Activated T-helper 2 cell treated with anti-CD3 and anti-CD28 coated beads, Interferon-gamma antibody, Interleukin-2, Interleukin-4, amounts not matched to agents 10 μg/mL and 5 μg/mL and 100 μg/mL, durations not matched to agents 14 hours and 24 hours and 36 hours (primary cell): ENCODE data around the gene RADIL. TPM values are rescaled to one million over a fixed set of nuclear protein-coding genes. Genes with fewer than 3 reads are reported as not detected.

Experiments used
- DNase-seq: peaks from one replicate; pipeline ENCODE4 v3.0.0; 2021; ENCODE audit warnings: low spot score
- H3K27ac Mint-ChIP-seq: one replicate; pipeline ENCODE4 v1.8.0; 2021; ENCODE audit warnings: mixed read lengths
- H3K27me3 Mint-ChIP-seq: one replicate; pipeline ENCODE4 v1.8.0; 2021; ENCODE audit warnings: low read depth, mixed read lengths
- H3K36me3 Mint-ChIP-seq: one replicate; pipeline ENCODE4 v1.8.0; 2021; ENCODE audit warnings: low read depth, mixed read lengths
- H3K4me1 Mint-ChIP-seq: one replicate; pipeline ENCODE4 v1.8.0; 2021; ENCODE audit warnings: low read depth, mixed read lengths
- H3K4me3 Mint-ChIP-seq: one replicate; pipeline ENCODE4 v1.8.0; 2021; ENCODE audit warnings: low read depth, mild to moderate bottlenecking, moderate library complexity, mixed read lengths
- H3K9me3 Mint-ChIP-seq: one replicate; pipeline ENCODE4 v1.8.0; 2021; ENCODE audit warnings: mixed read lengths
- intact Hi-C: fragments of 100-400 bp; cut with micrococcal nuclease; formaldehyde crosslinking; loops from one replicate; pipeline ENCODE4 v1.15.1; 2023
- total RNA-seq: library from RNA; stranded (reverse); gene quantifications from 2 replicates; pipeline ENCODE4 v1.2.3, GENCODE V29; 2022

Gene RADIL
- total RNA-seq, 1 donor from 2014 or later = 0.16 TPM

DNA sequence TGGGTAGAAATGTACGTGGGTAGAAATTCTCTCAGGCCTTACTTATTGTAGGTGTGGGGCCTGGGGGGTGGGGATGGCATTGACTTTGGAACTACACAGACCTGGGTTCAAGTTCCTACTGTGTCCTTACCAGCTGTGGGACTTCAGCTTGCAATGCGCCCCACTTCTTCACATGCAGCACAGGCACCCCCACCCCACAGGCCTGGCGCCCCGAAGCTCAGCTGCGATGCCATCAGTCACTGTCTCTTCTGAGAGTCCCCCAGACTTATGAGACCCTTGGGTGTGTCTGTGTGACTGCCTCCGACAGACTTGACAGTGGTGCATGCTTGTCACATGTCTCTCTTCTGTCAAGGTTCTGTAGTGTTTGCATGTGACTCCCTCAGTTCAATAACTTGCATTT lies 111.2 kb downstream of the RADIL start:
- Mint-ChIP-seq H3K4me3 (no peak overlapping the region), H3K36me3 (peaks cover 12% of the 10 kb centered on the region)
- intact Hi-C loops = no loop called here

DNA sequence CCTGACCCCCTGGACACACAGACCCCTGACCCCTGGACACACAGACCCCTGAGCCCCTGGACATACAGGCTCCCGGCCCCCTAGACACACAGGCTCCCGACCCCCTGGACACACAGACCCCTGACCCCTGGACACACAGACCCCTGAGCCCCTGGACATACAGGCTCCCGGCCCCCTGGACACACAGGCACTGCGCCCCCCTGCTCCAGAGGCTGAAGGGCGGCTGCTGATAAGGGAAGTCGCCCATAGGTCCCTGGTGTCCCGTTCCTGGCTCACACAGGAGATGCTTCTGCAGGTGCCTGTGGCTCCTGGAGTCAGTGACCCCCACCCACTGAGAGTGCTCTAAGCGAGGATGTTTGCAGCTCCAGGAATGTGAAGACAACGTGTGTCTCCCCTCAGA lies 111.8 kb downstream of the RADIL start:
- intact Hi-C loops = no loop called here
- Mint-ChIP-seq H3K4me1 (peaks cover 17% of the 10 kb centered on the region), H3K27me3 (no peaks in the 10 kb centered on the region), H3K36me3 (peaks cover 8% of the 10 kb centered on the region), H3K27ac (no peak overlapping the region), H3K4me3 (no peak overlapping the region), H3K9me3 (no peaks in the 10 kb centered on the region)
- DNase-seq = no peak

More for the DNA sequence above, 111.2 kb downstream of the RADIL start:
- no peak for DNase-seq
- Mint-ChIP-seq H3K27me3 (no peaks in the 10 kb centered on the region), H3K27ac (no peak overlapping the region), H3K4me1 (peaks cover 21% of the 10 kb centered on the region), H3K9me3 (no peaks in the 10 kb centered on the region)

DNA sequence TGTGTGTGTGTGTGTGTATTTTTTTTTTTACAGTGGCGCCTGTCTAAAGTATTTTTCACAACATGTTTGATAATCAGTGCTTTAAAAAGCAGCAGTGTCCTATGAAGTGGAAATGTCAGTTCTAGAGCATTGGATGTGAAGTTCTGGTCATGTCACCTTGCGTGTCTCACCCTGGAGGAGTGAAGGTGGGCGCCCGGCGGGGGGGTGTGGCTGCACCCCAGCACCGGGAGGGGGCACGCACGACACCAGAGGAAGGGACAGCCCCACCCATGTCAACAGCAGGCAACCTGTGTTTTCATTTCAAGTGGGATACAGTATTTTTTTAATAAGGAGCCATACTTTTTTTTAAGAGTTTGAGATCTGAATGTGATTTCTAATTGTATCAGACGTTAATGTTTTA lies 112.6 kb downstream of the RADIL start:
- Mint-ChIP-seq H3K9me3 (no peaks in the 10 kb centered on the region), H3K27me3 (no peaks in the 10 kb centered on the region), H3K27ac (no peak overlapping the region), H3K36me3 (peaks cover 5% of the 10 kb centered on the region), H3K4me1 (peaks cover 12% of the 10 kb centered on the region), H3K4me3 (no peak overlapping the region)
- intact Hi-C loops = no loop called here
- no peak for DNase-seq

DNA sequence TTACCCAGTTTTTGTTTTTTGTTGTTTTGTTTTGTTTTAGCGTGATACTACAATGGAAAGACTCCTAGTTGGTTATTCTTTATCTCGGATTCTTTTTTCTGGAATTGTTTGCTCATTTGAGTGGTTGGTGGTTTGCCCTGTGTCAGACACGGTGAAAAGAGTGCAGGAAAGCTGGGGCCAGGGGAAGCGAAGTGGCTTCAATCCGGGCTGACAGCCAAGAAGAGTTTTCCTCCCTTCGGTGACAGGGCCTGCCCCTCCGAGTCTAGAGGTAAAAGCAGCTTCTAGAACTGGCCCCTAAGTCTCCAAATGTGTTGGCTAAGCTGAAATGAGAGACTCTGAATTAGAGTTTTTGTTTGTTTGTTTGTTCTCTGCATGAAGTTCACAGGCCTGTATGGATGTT lies 113.8 kb downstream of the RADIL start:
- Mint-ChIP-seq H3K27ac (no peak overlapping the region), H3K36me3 (no peaks in the 10 kb centered on the region), H3K9me3 (no peaks in the 10 kb centered on the region), H3K4me3 (no peak overlapping the region), H3K27me3 (no peaks in the 10 kb centered on the region), H3K4me1 (peaks cover 8% of the 10 kb centered on the region)
- intact Hi-C loops = no loop called here
- DNase-seq = no peak

DNA sequence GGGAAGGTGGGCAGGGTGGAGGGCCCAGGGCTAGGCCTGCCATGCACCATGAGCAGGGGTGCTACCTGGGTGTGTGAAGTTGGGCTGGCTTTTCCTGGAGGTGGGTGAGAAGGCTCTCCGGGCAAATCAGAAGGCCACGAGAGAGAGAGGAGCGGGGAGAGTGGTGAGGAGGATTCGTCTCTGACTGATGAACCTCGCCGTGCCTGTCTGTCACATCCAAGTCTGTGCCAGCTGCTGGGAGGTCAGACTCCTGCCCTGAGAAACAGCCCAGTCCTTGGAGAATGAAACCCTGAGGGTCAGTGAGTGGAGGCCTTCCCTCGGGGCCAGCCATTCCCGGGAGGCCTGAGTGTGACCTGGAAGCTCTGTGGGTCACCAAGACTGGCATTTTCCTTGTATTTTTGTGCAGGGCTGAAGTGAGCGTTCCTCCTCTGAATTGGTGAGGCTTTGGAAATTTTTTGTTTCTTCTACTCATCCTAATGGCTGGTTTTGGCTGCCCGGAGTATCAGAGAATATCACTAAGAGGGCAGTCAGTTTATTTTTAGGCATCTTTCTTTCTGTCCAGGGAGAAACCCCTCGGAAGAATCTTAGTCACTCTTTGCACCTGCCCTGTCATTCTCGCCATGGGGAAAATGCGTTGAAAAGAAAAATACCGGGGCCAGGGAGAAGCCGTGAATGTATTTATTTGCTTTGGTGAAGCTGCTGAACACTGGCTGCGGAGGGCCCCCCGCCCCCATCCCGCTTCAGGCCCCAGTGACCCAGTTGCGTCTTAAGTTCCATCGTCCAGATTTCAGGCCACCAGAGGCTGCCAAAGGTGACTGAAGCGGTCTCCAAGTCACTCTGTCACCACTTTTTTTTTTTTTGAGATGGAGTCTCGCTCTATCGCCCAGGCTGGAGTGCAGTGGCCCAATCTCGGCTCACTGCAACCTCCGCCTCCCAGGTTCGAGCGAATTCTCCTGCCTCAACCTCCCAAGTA lies 114.6 kb downstream of the RADIL start:
- Mint-ChIP-seq H3K4me3 (no peak overlapping the region), H3K4me1 (no peaks in the 10 kb centered on the region), H3K27me3 (no peaks in the 10 kb centered on the region), H3K36me3 (no peaks in the 10 kb centered on the region), H3K9me3 (no peaks in the 10 kb centered on the region), H3K27ac (no peak overlapping the region)
- no peak for DNase-seq
- intact Hi-C loops = no loop called here

DNA sequence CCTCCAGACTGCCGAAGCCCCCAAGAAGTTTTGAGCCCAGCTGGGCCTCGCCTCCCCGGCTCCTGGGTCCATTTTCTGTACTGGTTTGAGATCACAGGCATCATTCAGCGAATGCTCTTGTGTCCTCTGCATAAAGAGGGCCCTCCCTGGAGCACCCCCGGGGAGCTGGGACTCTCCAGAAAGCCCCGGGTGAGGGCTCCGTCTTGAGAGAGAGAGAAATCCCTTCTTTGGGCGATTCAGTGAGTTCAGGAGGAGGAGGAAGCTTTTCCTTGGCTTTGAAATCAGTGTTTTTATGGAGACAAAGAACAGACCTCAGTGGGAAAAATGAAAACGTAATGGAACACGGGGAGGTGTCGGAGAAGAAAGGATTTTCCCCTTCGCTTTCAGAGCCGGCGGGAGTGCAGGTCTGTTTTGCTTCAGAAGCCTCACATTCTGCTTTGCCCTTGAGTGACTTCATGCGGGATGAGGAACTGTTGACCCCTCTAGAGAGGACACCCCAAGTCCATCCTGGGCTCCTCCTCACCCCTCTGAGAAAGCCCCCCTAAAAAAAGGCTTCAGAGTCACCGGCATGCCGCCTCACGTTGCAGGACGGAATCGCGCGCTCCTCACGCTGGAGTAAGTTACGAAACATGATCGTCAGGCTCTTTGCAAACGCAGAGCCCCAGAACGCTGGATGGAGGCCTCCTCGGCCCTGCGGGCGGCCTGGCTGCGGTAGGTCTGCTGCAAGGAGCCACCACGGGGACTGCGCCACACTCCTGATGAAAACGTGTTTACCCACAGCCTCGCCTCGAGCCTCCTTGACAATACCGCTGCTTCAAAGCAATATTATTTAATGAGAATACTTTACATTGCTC lies 116.6 kb downstream of the RADIL start:
- intact Hi-C loops = no loop called here
- Mint-ChIP-seq H3K4me1 (no peaks in the 10 kb centered on the region), H3K4me3 (no peak overlapping the region), H3K27me3 (no peaks in the 10 kb centered on the region), H3K9me3 (no peaks in the 10 kb centered on the region), H3K27ac (no peak overlapping the region), H3K36me3 (peaks cover 12% of the 10 kb centered on the region)
- no peak for DNase-seq

DNA sequence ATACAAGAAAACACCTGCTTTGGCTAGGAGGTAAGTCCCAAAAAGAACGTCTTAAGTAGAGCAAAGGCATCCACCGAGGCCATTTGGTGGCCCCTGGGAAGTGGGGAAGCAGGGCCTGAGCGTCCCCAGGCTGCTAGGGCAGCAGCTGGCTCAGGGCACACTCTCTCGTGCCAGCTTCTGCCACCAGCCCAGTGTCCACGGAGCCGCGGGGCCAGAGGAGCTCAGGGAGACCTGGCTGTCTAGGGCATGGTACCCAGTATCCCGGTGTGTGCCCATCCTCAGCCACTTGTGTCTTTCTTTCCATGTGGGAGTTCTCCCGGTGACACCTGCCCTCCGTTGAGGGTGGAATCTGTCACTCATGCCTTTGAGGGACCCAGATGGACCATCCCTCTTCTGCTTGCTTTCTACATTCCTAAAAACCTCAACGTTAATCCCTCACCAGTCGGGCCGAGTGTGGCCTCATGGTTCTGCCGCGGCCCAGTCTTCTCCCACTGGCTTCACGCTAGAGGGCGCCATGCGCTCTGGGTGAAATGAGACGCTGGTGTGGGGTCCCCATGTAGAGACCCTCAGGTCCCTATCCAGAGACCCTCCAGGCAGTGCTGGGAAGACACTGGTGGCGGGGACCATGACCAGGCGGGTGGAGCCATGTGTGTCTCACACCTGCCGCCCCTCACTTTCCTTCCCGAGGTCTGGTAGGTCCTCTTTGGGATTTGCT lies 117.6 kb downstream of the RADIL start:
- no peaks in the 10 kb centered on the region for H3K27me3 Mint-ChIP-seq

DNA sequence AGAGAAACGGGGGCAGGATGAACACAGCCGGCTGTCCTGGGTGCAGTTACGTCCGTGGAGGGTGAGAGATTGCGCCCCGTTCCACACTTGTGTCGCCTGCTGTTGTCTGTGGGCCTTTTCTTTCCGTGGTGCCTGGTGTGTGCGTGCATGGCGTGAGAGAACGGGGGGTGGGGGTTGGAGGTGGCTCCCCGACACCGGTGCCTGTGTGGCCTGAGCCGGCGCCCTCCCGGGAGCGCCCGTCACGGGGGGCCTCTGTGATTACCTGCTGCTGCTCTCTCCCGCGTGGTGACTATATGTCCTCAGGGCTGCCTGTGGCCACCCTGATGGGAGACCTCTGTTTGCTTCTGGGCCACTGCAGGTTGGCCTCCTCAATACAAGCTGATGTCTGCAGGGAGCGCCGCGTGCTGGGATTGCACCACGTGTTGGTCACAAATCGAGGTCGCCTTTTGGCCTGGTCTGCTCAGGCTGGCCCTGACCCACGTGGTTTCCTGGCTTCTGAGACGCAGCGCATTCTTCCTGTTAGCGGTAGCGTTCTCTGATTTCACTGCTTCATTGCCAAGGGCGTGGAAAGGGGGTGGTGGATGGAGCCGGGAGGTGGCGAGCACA lies 119.0 kb downstream of the RADIL start:
- no peak for DNase-seq
- H3K36me3 Mint-ChIP-seq = peaks cover 27% of the 10 kb centered on the region
- H3K9me3 Mint-ChIP-seq = no peaks in the 10 kb centered on the region
- intact Hi-C loops = no loop called here
- no peak overlapping the region for H3K4me3 Mint-ChIP-seq
- H3K27ac Mint-ChIP-seq = no peak overlapping the region
- no peaks in the 10 kb centered on the region for H3K27me3 Mint-ChIP-seq
- H3K4me1 Mint-ChIP-seq = no peaks in the 10 kb centered on the region

More for the DNA sequence above, 117.6 kb downstream of the RADIL start:
- no peak overlapping the region for H3K27ac Mint-ChIP-seq
- DNase-seq = no peak
- intact Hi-C loops = no loop called here
- H3K4me1 Mint-ChIP-seq = no peaks in the 10 kb centered on the region
- no peaks in the 10 kb centered on the region for H3K9me3 Mint-ChIP-seq
- H3K36me3 Mint-ChIP-seq = peaks cover 20% of the 10 kb centered on the region
- no peak overlapping the region for H3K4me3 Mint-ChIP-seq

DNA sequence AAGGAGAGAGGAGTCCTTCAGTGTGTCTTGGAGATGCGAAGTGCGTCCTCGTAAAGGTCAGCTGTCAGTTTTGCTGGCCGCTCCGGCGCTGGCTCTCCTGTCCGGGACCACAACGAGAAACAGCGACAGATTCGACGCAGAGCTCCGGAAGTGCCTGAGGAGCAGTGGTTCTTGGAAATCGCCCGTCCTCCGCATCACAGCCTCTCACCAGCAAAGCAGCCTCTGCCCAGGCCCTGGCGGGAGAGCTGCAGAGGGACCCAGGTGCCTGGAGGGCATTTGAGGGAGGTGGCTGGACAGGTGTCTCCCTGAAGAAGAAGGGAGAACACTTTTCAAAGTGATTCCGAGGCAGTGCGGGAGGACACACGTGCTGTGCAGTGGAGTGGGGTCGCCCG lies 119.7 kb downstream of the RADIL start:
- no peak for DNase-seq
- H3K9me3 Mint-ChIP-seq = no peaks in the 10 kb centered on the region
- intact Hi-C loops = no loop called here
- no peak overlapping the region for H3K4me3 Mint-ChIP-seq
- peaks cover 28% of the 10 kb centered on the region for H3K36me3 Mint-ChIP-seq
- no peaks in the 10 kb centered on the region for H3K27me3 Mint-ChIP-seq
- H3K4me1 Mint-ChIP-seq = no peaks in the 10 kb centered on the region
- no peak overlapping the region for H3K27ac Mint-ChIP-seq

DNA sequence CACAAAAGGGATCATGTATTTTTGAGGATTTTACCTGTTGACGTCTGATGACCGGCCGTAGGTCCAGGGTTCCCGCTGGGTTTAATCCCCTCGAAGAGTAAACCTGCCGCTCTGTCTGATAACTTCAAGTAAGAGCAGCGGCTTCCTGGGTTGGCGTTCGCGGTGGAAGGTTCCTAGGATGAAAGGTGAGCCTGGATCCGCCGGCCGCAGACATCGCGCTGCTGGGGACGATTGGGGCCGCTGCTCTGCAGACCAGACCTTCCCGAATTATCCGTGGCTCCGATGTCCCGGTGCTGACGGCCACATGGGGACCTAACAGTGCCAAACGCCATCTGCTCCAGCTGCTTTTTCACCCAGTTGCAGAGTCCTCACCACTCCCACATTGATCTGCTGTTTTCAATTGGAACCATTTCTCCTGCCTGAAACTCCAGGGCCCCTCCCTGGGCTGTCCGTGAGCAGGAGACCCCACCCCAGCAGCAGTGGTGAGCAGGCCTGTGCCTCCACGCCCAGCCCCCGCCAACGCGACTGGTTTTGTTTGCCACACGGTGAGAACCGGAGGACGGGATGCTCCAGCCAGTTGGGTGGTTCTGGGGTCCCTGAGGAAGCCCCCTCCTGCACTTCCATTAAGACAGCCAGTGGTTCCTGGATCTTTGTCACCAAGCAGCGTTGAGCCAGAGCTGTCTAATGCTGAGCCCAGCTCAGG lies 120.3 kb downstream of the RADIL start:
- intact Hi-C loops = no loop called here
- no peaks in the 10 kb centered on the region for H3K9me3 Mint-ChIP-seq
- no peaks in the 10 kb centered on the region for H3K4me1 Mint-ChIP-seq
- peaks cover 28% of the 10 kb centered on the region for H3K36me3 Mint-ChIP-seq
- H3K27me3 Mint-ChIP-seq = no peaks in the 10 kb centered on the region
- DNase-seq = no peak
- no peak overlapping the region for H3K4me3 Mint-ChIP-seq
- H3K27ac Mint-ChIP-seq = no peak overlapping the region

DNA sequence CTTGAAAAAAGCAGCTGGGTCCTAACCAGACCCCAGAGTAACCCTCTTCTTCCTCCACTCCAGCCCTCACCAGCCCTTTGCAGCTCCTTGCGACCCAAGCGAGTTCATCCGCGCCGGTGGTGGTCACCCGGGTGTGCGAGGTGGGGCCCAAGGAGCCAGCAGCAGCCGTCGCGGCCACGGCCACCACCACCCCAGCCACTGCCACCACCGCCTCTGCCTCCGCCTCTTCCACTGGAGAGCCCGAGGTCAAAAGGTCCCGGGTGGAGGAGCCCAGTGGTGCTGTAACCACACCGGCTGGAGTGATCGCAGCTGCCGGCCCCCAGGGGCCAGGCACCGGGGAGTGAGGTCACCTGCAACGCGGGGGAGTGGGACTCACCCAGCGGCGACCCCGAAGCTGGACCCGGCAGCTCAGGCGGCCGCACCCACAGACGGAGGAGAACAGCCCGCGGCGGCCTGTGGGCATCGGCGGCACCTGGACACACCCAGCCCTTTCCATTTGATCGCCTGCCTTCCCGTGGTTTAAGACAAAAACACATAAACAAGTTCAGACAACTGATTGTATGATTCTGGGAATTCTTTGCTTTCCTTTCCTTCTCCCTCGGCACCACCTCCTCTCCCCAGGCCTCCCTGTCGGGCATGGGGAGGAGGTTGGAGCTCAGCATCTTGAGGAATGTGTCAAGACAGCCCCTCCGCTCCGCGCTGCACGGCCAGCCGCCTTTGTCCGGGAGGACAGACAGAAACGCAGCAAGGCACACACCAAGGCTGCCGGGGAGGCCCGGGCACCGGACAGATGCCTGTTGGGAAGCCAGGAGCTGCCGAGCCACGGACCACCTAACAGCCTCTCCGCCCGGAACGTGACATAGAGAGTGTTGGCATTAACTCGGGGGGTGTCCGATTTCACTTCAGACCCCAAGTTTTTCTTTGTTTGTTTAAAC lies 121.1 kb downstream of the RADIL start:
- H3K4me3 Mint-ChIP-seq = no peak overlapping the region
- intact Hi-C loops = no loop called here

More for the DNA sequence above, 121.1 kb downstream of the RADIL start:
- H3K9me3 Mint-ChIP-seq = no peaks in the 10 kb centered on the region
- no peaks in the 10 kb centered on the region for H3K27me3 Mint-ChIP-seq
- no peak for DNase-seq
- H3K36me3 Mint-ChIP-seq = peaks cover 28% of the 10 kb centered on the region
- H3K27ac Mint-ChIP-seq = no peak overlapping the region
- no peaks in the 10 kb centered on the region for H3K4me1 Mint-ChIP-seq
